ENCODE results near the gene FYN.

GRCh38 chr6:111734068-111735061 lies 138.9 kb downstream of the FYN start:
- TF ChIP-seq CTCF (IDR thresholded peaks at IDR 0.05; ENCODE audit: control extremely low read depth in 1 of 3, insufficient read depth in 1 of 3, low read depth in 1 of 3, low read length in 3 of 3): no peak
- TF ChIP-seq EP300 (IDR thresholded peaks at IDR 0.05; ENCODE audit: borderline replicate concordance in 1 of 2, low read depth in 2 of 2, low read length in 2 of 2): no peak
- no peak for TF ChIP-seq TAF1 (IDR thresholded peaks at IDR 0.05; ENCODE audit: low read depth, low read length)
- no peak for TF ChIP-seq TEAD4 (IDR thresholded peaks at IDR 0.05; ENCODE audit: low read depth, low read length)
- no peak for TF ChIP-seq ATF2 (IDR thresholded peaks at IDR 0.05; ENCODE audit: low read length)
- TF ChIP-seq POLR2A (IDR thresholded peaks at IDR 0.05; ENCODE audit: control extremely low read depth in 1 of 2, low read depth in 2 of 2, low read length in 2 of 2): no peak
- no peak for TF ChIP-seq GTF2F1 (IDR thresholded peaks at IDR 0.05; ENCODE audit: borderline replicate concordance, low read depth, low read length)
- TF ChIP-seq YY1 (IDR thresholded peaks at IDR 0.05; ENCODE audit: low read depth, low read length): no peak
- TF ChIP-seq CBX5 (IDR thresholded peaks at IDR 0.05; ENCODE audit: low read depth, low read length): no peak
